Gastrocnemius medialis (tissue), 4 donors: ENCODE measurements around the gene TPK1.
A peak's percentile ranks its signal among the peaks of the same experiment; 100 is the strongest.

Source experiments
- POLR2A ChIP-seq, 2 donors: fragments of 450-650 bp; IDR thresholded peaks; one replicate each; pipeline ENCODE4 v1.6.1; 2017; ENCODE audit warnings: antibody characterized with exemption in 2 of 2, mild to moderate bottlenecking in 2 of 2, moderate library complexity in 2 of 2
- TF ChIP-seq, protein P1 (sequence below), 5 experiments: fragments of 450-650 bp in 3 of 5; fragments of 200-600 bp in 2 of 5; sonication (generic) in 2 of 5; IDR thresholded peaks in 4 of 5; conservative IDR thresholded peaks in 1 of 5; 1 replicate in 4 of 5; 2 replicates in 1 of 5; pipeline ENCODE4 v1.5.1; 2016 to 2019; ENCODE audit warnings: antibody characterized with exemption in 5 of 5, mild to moderate bottlenecking in 3 of 5, moderate library complexity in 3 of 5

- TF ChIP-seq, protein P1, sequence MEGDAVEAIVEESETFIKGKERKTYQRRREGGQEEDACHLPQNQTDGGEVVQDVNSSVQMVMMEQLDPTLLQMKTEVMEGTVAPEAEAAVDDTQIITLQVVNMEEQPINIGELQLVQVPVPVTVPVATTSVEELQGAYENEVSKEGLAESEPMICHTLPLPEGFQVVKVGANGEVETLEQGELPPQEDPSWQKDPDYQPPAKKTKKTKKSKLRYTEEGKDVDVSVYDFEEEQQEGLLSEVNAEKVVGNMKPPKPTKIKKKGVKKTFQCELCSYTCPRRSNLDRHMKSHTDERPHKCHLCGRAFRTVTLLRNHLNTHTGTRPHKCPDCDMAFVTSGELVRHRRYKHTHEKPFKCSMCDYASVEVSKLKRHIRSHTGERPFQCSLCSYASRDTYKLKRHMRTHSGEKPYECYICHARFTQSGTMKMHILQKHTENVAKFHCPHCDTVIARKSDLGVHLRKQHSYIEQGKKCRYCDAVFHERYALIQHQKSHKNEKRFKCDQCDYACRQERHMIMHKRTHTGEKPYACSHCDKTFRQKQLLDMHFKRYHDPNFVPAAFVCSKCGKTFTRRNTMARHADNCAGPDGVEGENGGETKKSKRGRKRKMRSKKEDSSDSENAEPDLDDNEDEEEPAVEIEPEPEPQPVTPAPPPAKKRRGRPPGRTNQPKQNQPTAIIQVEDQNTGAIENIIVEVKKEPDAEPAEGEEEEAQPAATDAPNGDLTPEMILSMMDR (IDR thresholded peaks at IDR 0.05 in 4 of 5, conservative IDR thresholded peaks at IDR 0.05 in 1 of 5): no peak
- TF ChIP-seq POLR2A (IDR thresholded peaks at IDR 0.05): peak; percentile 69 to 81
Observed at GRCh38 chr7:144835652-144836544, at the start of gene TPK1.
